A549 (cell line): ENCODE measurements around the gene IGSF1. TPM values are rescaled to one million over a fixed set of nuclear protein-coding genes. Genes with fewer than 3 reads are reported as not detected.

Source experiments
- ATAC-seq, 2 experiments: fragments of 200-7000 bp in 1 of 2; fragments of >200 bp in 1 of 2; cut with Nextera tagmentation in 1 of 2; cut with Tn5 transposase in 1 of 2; 3 replicates each; pipeline versions ENCODE4 v1.8.0 to v1.9.1; 2018 to 2020; ENCODE audit warnings: mild to moderate bottlenecking in 1 of 2, moderate library complexity in 1 of 2
- CTCF ChIA-PET: fragments of 300-600 bp; sonication (Branson Sonifier 250); formaldehyde crosslinking; extraction: SDS; loops from one replicate; lab custom pipeline; 2021; ENCODE audit warnings: antibody characterized with exemption, inconsistent platforms; lab: Yijun Ruan, JAX
- POLR2A ChIA-PET: fragments of 350-600 bp; formaldehyde crosslinking; extraction: SDS; loops from one replicate; lab custom pipeline; 2021; ENCODE audit warnings: antibody characterized with exemption, inconsistent platforms; lab: Yijun Ruan, JAX
- DNase-seq, 2 experiments: peaks; one replicate each; pipeline versions ENCODE4 v3.0.0 to v3.0.0-alpha.2; 2011 to 2016; ENCODE audit warnings: low read depth in 1 of 2, low spot score in 1 of 2
- FAIRE-seq: peaks from 2 replicates; lab custom pipeline; 2011; peaks lifted over from hg19 to GRCh38; lab: Jason Lieb, UNC
- H3K27ac ChIP-seq, 2 experiments: fragments of >200 bp; sonication (Bioruptor Twin); formaldehyde crosslinking; 3 replicates each; pipeline ENCODE4 v1.5.1; 2016 to 2017
- H3K4me1 ChIP-seq: fragments of >200 bp; sonication (Bioruptor Twin); formaldehyde crosslinking; 3 replicates; pipeline ENCODE4 v1.6.1; 2016
- H3K4me2 ChIP-seq: fragments of >200 bp; sonication (Bioruptor Twin); formaldehyde crosslinking; 3 replicates; pipeline ENCODE4 v1.6.1; 2016
- H3K4me3 ChIP-seq: fragments of >200 bp; sonication (Bioruptor Twin); formaldehyde crosslinking; 3 replicates; pipeline ENCODE4 v1.5.1; 2016
- H3K9me3 ChIP-seq: fragments of >200 bp; sonication (Bioruptor Twin); formaldehyde crosslinking; 3 replicates; pipeline ENCODE4 v1.6.1; 2016
- BCL3 ChIP-seq: fragments of >200 bp; sonication (Bioruptor Twin); formaldehyde crosslinking; IDR thresholded peaks from 3 replicates; pipeline ENCODE4 v1.6.1; 2016
- BHLHE40 ChIP-seq: IDR thresholded peaks from 2 replicates; pipeline ENCODE4 v1.6.1; 2012; ENCODE audit warnings: low read depth, low read length, inconsistent platforms
- CTCF ChIP-seq: fragments of >200 bp; sonication (Bioruptor Twin); formaldehyde crosslinking; IDR thresholded peaks from 3 replicates; pipeline ENCODE4 v1.5.1; 2016
- EHF ChIP-seq: fragments of 250-450 bp; sonication (Bioruptor Pico); IDR thresholded peaks from 2 replicates; pipeline ENCODE4 v1.5.0; 2020; ENCODE audit warnings: mild to moderate bottlenecking
- FOSL2 ChIP-seq, 2 experiments: fragments of 450-650 bp in 1 of 2; fragments of >200 bp in 1 of 2; sonication (Bioruptor Twin) in 1 of 2; formaldehyde crosslinking; IDR thresholded peaks; 2 replicates each; pipeline versions ENCODE4 v1.5.0 to v1.6.1; 2016 to 2020; ENCODE audit warnings: mild to moderate bottlenecking in 1 of 2, moderate library complexity in 1 of 2
- GATA3 ChIP-seq: IDR thresholded peaks from 2 replicates; pipeline ENCODE4 v1.6.1; 2012; ENCODE audit warnings: borderline replicate concordance
- HDAC2 ChIP-seq: fragments of 200-600 bp; sonication (generic); IDR thresholded peaks from 2 replicates; pipeline ENCODE4 v1.6.1; 2016
- HOXA7 ChIP-seq: fragments of 250-450 bp; sonication (Bioruptor Pico); IDR thresholded peaks from 2 replicates; pipeline ENCODE4 v1.5.0; 2020; ENCODE audit warnings: mild to moderate bottlenecking, moderate library complexity
- HOXB5 ChIP-seq: fragments of 250-450 bp; sonication (Bioruptor Pico); IDR thresholded peaks from 2 replicates; pipeline ENCODE4 v1.5.0; 2020; ENCODE audit warnings: mild to moderate bottlenecking, moderate library complexity
- JUNB ChIP-seq: fragments of >200 bp; sonication (Bioruptor Twin); formaldehyde crosslinking; IDR thresholded peaks from 2 replicates; pipeline ENCODE4 v1.6.1; 2016
- KDM1A ChIP-seq: fragments of 200-600 bp; sonication (generic); IDR thresholded peaks from 2 replicates; pipeline ENCODE4 v1.6.1; 2016; ENCODE audit warnings: low read depth, mild to moderate bottlenecking
- KDM5A ChIP-seq: fragments of 200-600 bp; sonication (generic); IDR thresholded peaks from 2 replicates; pipeline ENCODE4 v1.6.1; 2016; ENCODE audit warnings: antibody characterized with exemption, mild to moderate bottlenecking
- NFE2L2 ChIP-seq: fragments of 150-350 bp; conservative IDR thresholded peaks from 2 replicates; pipeline ENCODE4 v1.6.1; 2014; ENCODE audit warnings: low read length
- POLR2A ChIP-seq: IDR thresholded peaks from 2 replicates; pipeline ENCODE4 v1.6.1; 2012; ENCODE audit warnings: mild to moderate bottlenecking, low read length
- POLR2AphosphoS2 ChIP-seq: conservative IDR thresholded peaks from 2 replicates; pipeline ENCODE4 v1.6.1; 2012; ENCODE audit warnings: low read length, improper control_type of control experiment, inconsistent platforms
- RARB ChIP-seq: fragments of 250-450 bp; sonication (Bioruptor Pico); IDR thresholded peaks from 2 replicates; pipeline ENCODE4 v1.8.0; 2021; ENCODE audit warnings: mild to moderate bottlenecking, moderate library complexity
- REST ChIP-seq: fragments of 200-600 bp; sonication (generic); IDR thresholded peaks from 2 replicates; pipeline ENCODE4 v1.6.1; 2016; ENCODE audit warnings: antibody characterized with exemption, mild to moderate bottlenecking, moderate library complexity
- TP53 ChIP-seq: fragments of 250-450 bp; sonication (Bioruptor Pico); IDR thresholded peaks from 2 replicates; pipeline ENCODE4 v1.5.0; 2021; ENCODE audit warnings: mild to moderate bottlenecking, moderate library complexity
- USF2 ChIP-seq: fragments of 450-650 bp; IDR thresholded peaks from 2 replicates; pipeline ENCODE4 v1.6.1; 2014; ENCODE audit warnings: antibody characterized with exemption
- ZC3H11A ChIP-seq: fragments of 450-650 bp; IDR thresholded peaks from 2 replicates; pipeline ENCODE4 v1.6.1; 2014; ENCODE audit warnings: antibody characterized with exemption, mild to moderate bottlenecking
- ZFP36 ChIP-seq: fragments of 450-650 bp; IDR thresholded peaks from 2 replicates; pipeline ENCODE4 v1.6.1; 2014; ENCODE audit warnings: borderline replicate concordance; ENCODE audit not compliant: partially characterized antibody
- WGBS: methylation state at CpG from one replicate; pipeline ENCODE4 v1.1.6; 2017; ENCODE audit errors: missing lambda C conversion rate; 5-methylcytosine and 5-hydroxymethylcytosine counted together
- polyA plus RNA-seq, 4 experiments: library from polyadenylated mRNA; depleted of rRNA in 3 of 4; stranded (reverse); fragments of >200 nt; fragmentation: RNase III in 1 of 4; extraction: RNeasy Plus Mini Kit Qiagen cat#74134 plus additional on column Dnase treatment in 1 of 4; gene quantifications; 2 replicates in 3 of 4; 3 replicates in 1 of 4; pipeline ENCODE4 v1.2.3, GENCODE V29; 2011 to 2017

Gene IGSF1
- polyA plus RNA-seq, 2 of the 4 experiments (the other 2 are of a cell fraction), result 0.50 to 1.9 TPM

- DNase-seq, result no peak
- Histone ChIP-seq H3K4me3 (no peak overlapping the region), H3K4me2 (no peak overlapping the region)
- TF ChIP-seq POLR2A, result no peak
- TF ChIP-seq BHLHE40, result no peak
- no peak for TF ChIP-seq FOSL2 (IDR thresholded peaks at IDR 0.05)
- no peak for TF ChIP-seq FOSL2 (CRISPR knock-in tag; IDR thresholded peaks at IDR 0.05)
- TF ChIP-seq KDM1A, result no peak
- no peak for TF ChIP-seq CTCF
- no peak for TF ChIP-seq RARB
- TF ChIP-seq JUNB, result no peak
- no peak for TF ChIP-seq BCL3
- no peak for TF ChIP-seq HOXA7
- TF ChIP-seq, all 56 proteins: peak for 0
- Histone ChIP-seq H3K27ac (no peak overlapping the region), H3K9me3 (no peaks in the 10 kb centered on the region), H3K4me1 (no peaks in the 10 kb centered on the region)
- FAIRE-seq (no peak), ATAC-seq (no peak)
- 0% methylated on average over 1 of the region's 1 CpG for WGBS
- CTCF ChIA-PET, result interaction anchor here (1.0 kb wide), 1 partner anchor 10 kb away, joined by 3 read pairs; no protein-coding TSS in a partner anchor
- POLR2A ChIA-PET, result no interaction called here
These were observed 19.0 kb downstream of the IGSF1 start for GRCh38 chrX:131270080-131270479.

- TF ChIP-seq ZC3H11A (no peak), NFE2L2 (no peak), ZFP36 (no peak), GATA3 (no peak), EHF (CRISPR knock-in tag) (no peak), TP53 (CRISPR knock-in tag) (no peak), POLR2AphosphoS2 (no peak), HDAC2 (no peak), HOXB5 (no peak), CTCF (no peak), USF2 (no peak), KDM5A (no peak), REST (no peak)
- no peak for DNase-seq
- no peak overlapping the region for H3K27ac ChIP-seq
- 72% methylated on average over 7 of the region's 7 CpGs for WGBS
- ChIA-PET POLR2A (no interaction called here), CTCF (interaction anchor here (1.1 to 3.8 kb wide), 4 partner anchors 8 to 369 kb away, joined by 4 to 22 read pairs (median 12); no protein-coding TSS in a partner anchor)
- ATAC-seq, result no peak
- no peaks in the 10 kb centered on the region for H3K9me3 ChIP-seq
- H3K4me3 ChIP-seq, result no peak overlapping the region
- H3K4me2 ChIP-seq, result no peak overlapping the region
- FAIRE-seq, result peak; percentile 73
- H3K4me1 ChIP-seq, result no peaks in the 10 kb centered on the region
These were observed 24.4 kb downstream of the IGSF1 start for GRCh38 chrX:131264665-131265064.
